Measurements from ENCODE around the gene ATXN3.

The ATXN3 gene

DNA sequence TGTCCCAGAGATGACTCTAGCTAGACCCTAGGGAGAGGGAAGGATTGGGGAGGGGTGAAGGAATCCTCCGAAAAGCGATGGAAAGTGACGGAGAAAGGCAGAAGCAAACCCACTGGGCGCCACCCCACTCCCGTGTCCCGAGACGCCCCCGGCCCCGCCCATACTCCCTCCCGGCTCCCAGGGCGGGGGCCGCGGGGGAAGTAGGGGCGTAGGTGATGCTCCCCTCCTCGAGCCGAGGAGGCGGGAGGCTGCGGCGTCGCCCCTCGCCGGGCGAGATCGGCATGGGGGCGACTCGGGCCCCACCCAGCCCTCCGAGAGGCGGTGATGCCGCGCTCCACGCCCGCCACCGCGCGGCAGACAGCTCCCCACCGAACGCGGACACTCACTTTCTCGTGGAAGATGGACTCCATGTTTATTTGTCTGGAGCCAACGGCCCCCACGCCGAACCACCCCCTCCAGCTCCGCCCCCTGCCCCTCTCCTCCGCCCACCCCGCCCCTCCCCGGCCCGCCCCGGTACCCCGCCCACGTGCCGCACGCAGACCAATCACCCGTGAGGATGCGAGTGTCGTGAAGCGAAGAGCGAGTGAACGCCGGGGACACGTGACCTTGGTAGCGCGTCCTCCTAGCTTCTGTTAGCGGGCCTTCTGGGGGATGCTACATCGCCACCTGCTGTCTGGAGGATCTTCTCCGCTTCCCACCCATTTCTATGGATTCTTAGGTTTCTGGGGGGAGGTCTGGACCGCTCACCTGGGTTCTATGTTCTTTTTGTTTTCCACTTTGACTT, at the start of gene ATXN3 (continued):
- TF ChIP-seq, protein P1, sequence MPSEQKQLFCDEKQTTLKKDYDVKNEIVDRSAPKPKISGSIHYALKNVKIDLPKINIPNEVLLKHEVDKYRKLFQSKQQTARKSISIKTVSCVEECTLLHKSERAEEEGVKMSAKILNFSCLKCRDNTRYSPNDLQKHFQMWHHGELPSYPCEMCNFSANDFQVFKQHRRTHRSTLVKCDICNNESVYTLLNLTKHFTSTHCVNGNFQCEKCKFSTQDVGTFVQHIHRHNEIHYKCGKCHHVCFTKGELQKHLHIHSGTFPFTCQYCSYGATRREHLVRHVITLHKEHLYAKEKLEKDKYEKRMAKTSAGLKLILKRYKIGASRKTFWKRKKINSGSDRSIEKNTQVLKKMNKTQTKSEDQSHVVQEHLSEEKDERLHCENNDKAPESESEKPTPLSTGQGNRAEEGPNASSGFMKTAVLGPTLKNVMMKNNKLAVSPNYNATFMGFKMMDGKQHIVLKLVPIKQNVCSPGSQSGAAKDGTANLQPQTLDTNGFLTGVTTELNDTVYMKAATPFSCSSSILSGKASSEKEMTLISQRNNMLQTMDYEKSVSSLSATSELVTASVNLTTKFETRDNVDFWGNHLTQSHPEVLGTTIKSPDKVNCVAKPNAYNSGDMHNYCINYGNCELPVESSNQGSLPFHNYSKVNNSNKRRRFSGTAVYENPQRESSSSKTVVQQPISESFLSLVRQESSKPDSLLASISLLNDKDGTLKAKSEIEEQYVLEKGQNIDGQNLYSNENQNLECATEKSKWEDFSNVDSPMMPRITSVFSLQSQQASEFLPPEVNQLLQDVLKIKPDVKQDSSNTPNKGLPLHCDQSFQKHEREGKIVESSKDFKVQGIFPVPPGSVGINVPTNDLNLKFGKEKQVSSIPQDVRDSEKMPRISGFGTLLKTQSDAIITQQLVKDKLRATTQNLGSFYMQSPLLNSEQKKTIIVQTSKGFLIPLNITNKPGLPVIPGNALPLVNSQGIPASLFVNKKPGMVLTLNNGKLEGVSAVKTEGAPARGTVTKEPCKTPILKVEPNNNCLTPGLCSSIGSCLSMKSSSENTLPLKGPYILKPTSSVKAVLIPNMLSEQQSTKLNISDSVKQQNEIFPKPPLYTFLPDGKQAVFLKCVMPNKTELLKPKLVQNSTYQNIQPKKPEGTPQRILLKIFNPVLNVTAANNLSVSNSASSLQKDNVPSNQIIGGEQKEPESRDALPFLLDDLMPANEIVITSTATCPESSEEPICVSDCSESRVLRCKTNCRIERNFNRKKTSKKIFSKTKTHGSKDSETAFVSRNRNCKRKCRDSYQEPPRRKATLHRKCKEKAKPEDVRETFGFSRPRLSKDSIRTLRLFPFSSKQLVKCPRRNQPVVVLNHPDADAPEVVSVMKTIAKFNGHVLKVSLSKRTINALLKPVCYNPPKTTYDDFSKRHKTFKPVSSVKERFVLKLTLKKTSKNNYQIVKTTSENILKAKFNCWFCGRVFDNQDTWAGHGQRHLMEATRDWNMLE (tag by site-specific recombination; conservative IDR thresholded peaks at IDR 0.05; ENCODE audit: low read depth), result peak; percentile 29; the same call in 1 of the 2 replicates
- no peak for TF ChIP-seq ZNF133 (tag by site-specific recombination; IDR thresholded peaks at IDR 0.05)
- TF ChIP-seq SCRT2 (tag by site-specific recombination; IDR thresholded peaks at IDR 0.05), result no peak
- no peak for TF ChIP-seq ZNF473 (tag by site-specific recombination; IDR thresholded peaks at IDR 0.05)
- TF ChIP-seq GLI4 (tag by site-specific recombination; IDR thresholded peaks at IDR 0.05), result no peak
- TF ChIP-seq ZNF596 (tag by site-specific recombination; IDR thresholded peaks at IDR 0.05), result no peak
- TF ChIP-seq ZNF530 (tag by site-specific recombination; IDR thresholded peaks at IDR 0.05; ENCODE audit: low read depth), result no peak
- TF ChIP-seq ZNF239 (tag by site-specific recombination; IDR thresholded peaks at IDR 0.05), result no peak
- no peak for TF ChIP-seq SALL2 (tag by site-specific recombination; IDR thresholded peaks at IDR 0.05; ENCODE audit: borderline replicate concordance)
- TF ChIP-seq, protein P2, sequence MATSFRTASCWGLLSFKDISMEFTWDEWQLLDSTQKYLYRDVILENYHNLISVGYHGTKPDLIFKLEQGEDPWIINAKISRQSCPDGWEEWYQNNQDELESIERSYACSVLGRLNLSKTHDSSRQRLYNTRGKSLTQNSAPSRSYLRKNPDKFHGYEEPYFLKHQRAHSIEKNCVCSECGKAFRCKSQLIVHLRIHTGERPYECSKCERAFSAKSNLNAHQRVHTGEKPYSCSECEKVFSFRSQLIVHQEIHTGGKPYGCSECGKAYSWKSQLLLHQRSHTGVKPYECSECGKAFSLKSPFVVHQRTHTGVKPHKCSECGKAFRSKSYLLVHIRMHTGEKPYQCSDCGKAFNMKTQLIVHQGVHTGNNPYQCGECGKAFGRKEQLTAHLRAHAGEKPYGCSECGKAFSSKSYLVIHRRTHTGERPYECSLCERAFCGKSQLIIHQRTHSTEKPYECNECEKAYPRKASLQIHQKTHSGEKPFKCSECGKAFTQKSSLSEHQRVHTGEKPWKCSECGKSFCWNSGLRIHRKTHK (tag by site-specific recombination; IDR thresholded peaks at IDR 0.05), result no peak
- no peak for TF ChIP-seq ZNF707 (tag by site-specific recombination; IDR thresholded peaks at IDR 0.05)
- no peak for TF ChIP-seq SCRT1 (tag by site-specific recombination; IDR thresholded peaks at IDR 0.05; ENCODE audit: borderline replicate concordance)
- TF ChIP-seq ZFP69B (tag by site-specific recombination; IDR thresholded peaks at IDR 0.05), result 0 out of 2 replicates have a peak, but pooled peaks have one; percentile 36
- peak; percentile 76 for TF ChIP-seq ZNF76 (tag by site-specific recombination; IDR thresholded peaks at IDR 0.05; ENCODE audit: borderline replicate concordance, low read depth)
- TF ChIP-seq RBAK (tag by site-specific recombination; IDR thresholded peaks at IDR 0.05), result no peak
- no peak for TF ChIP-seq GLI2 (tag by site-specific recombination; IDR thresholded peaks at IDR 0.05; ENCODE audit: borderline replicate concordance, low read depth)
- TF ChIP-seq ZBTB48 (tag by site-specific recombination; IDR thresholded peaks at IDR 0.05), result peak; percentile 89
- TF ChIP-seq ZNF335 (tag by site-specific recombination; conservative IDR thresholded peaks at IDR 0.05), result no peak
- no peak for TF ChIP-seq ZNF121 (tag by site-specific recombination; IDR thresholded peaks at IDR 0.05)
- TF ChIP-seq ZNF16 (tag by site-specific recombination; IDR thresholded peaks at IDR 0.05; ENCODE audit: low read depth), result no peak
- TF ChIP-seq MEIS1 (CRISPR knock-in tag; IDR thresholded peaks at IDR 0.05; ENCODE audit: borderline replicate concordance), result no peak
- no peak for TF ChIP-seq ZNF174 (tag by site-specific recombination; IDR thresholded peaks at IDR 0.05)
- TF ChIP-seq, protein P3, sequence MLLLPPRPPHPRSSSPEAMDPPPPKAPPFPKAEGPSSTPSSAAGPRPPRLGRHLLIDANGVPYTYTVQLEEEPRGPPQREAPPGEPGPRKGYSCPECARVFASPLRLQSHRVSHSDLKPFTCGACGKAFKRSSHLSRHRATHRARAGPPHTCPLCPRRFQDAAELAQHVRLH (tag by site-specific recombination; IDR thresholded peaks at IDR 0.05), result no peak
- peak; percentile 53 for TF ChIP-seq ZXDB (tag by site-specific recombination; IDR thresholded peaks at IDR 0.05)
- no peak for TF ChIP-seq ZNF560 (tag by site-specific recombination; IDR thresholded peaks at IDR 0.05; ENCODE audit: borderline replicate concordance)
- no peak for TF ChIP-seq TRIM28 (IDR thresholded peaks at IDR 0.05; ENCODE audit: borderline replicate concordance, low read length)
- TF ChIP-seq, protein P4, sequence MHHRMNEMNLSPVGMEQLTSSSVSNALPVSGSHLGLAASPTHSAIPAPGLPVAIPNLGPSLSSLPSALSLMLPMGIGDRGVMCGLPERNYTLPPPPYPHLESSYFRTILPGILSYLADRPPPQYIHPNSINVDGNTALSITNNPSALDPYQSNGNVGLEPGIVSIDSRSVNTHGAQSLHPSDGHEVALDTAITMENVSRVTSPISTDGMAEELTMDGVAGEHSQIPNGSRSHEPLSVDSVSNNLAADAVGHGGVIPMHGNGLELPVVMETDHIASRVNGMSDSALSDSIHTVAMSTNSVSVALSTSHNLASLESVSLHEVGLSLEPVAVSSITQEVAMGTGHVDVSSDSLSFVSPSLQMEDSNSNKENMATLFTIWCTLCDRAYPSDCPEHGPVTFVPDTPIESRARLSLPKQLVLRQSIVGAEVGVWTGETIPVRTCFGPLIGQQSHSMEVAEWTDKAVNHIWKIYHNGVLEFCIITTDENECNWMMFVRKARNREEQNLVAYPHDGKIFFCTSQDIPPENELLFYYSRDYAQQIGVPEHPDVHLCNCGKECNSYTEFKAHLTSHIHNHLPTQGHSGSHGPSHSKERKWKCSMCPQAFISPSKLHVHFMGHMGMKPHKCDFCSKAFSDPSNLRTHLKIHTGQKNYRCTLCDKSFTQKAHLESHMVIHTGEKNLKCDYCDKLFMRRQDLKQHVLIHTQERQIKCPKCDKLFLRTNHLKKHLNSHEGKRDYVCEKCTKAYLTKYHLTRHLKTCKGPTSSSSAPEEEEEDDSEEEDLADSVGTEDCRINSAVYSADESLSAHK (tag by site-specific recombination; IDR thresholded peaks at IDR 0.05), result no peak
- TF ChIP-seq, protein P5, sequence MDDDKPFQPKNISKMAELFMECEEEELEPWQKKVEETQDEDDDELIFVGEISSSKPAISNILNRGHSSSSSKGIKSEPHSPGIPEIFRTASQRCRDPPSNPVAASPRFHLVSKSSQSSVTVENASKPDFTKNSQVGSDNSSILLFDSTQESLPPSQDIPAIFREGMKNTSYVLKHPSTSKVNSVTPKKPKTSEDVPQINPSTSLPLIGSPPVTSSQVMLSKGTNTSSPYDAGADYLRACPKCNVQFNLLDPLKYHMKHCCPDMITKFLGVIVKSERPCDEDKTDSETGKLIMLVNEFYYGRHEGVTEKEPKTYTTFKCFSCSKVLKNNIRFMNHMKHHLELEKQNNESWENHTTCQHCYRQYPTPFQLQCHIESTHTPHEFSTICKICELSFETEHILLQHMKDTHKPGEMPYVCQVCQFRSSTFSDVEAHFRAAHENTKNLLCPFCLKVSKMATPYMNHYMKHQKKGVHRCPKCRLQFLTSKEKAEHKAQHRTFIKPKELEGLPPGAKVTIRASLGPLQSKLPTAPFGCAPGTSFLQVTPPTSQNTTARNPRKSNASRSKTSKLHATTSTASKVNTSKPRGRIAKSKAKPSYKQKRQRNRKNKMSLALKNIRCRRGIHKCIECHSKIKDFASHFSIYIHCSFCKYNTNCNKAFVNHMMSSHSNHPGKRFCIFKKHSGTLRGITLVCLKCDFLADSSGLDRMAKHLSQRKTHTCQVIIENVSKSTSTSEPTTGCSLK (tag by site-specific recombination; IDR thresholded peaks at IDR 0.05), result no peak
- peak; percentile 55; the same call in 1 of the 2 replicates for TF ChIP-seq ZNF660 (tag by site-specific recombination; IDR thresholded peaks at IDR 0.05)
